ENCODE data around the gene DUS4L.

Gene DUS4L

GRCh38 chr7:107596881-107597581 lies 33.3 kb downstream of the DUS4L start:
- Mint-ChIP-seq H3K27me3 (no peaks in the 10 kb centered on the region), H3K4me1 (no peaks in the 10 kb centered on the region), H3K9me3 (no peaks in the 10 kb centered on the region), H3K27ac (no peak overlapping the region), H3K4me3 (no peak overlapping the region)
- DNase-seq (no peak), ATAC-seq (no peak)

GRCh38 chr7:107597582-107597916 lies 33.8 kb downstream of the DUS4L start:
- H3K27me3 Mint-ChIP-seq, result no peaks in the 10 kb centered on the region
- no peak overlapping the region for H3K27ac Mint-ChIP-seq
- no peaks in the 10 kb centered on the region for H3K9me3 Mint-ChIP-seq

GRCh38 chr7:107597953-107598352 lies 34.2 kb downstream of the DUS4L start:
- H3K27ac Mint-ChIP-seq, result no peak overlapping the region
- no peaks in the 10 kb centered on the region for H3K9me3 Mint-ChIP-seq
- no peak for ATAC-seq
- DNase-seq, result no peak
- no peaks in the 10 kb centered on the region for H3K27me3 Mint-ChIP-seq
- no peak overlapping the region for H3K4me3 Mint-ChIP-seq
- H3K4me1 Mint-ChIP-seq, result no peaks in the 10 kb centered on the region

More at GRCh38 chr7:107597582-107597916, 33.8 kb downstream of the DUS4L start:
- no peak for ATAC-seq
- no peak for DNase-seq
- no peak overlapping the region for H3K4me3 Mint-ChIP-seq
- no peaks in the 10 kb centered on the region for H3K4me1 Mint-ChIP-seq

GRCh38 chr7:107599262-107599661 lies 35.5 kb downstream of the DUS4L start:
- no peaks in the 10 kb centered on the region for H3K27me3 Mint-ChIP-seq
- no peak for DNase-seq
- no peak overlapping the region for H3K27ac Mint-ChIP-seq
- H3K4me3 Mint-ChIP-seq, result no peak overlapping the region
- ATAC-seq, result no peak
- no peaks in the 10 kb centered on the region for H3K9me3 Mint-ChIP-seq
- H3K4me1 Mint-ChIP-seq, result no peaks in the 10 kb centered on the region

GRCh38 chr7:107600816-107601215 lies 37.0 kb downstream of the DUS4L start:
- H3K27ac Mint-ChIP-seq, result no peak overlapping the region
- H3K9me3 Mint-ChIP-seq, result no peaks in the 10 kb centered on the region
- ATAC-seq (no peak), DNase-seq (no peak)
- no peaks in the 10 kb centered on the region for H3K27me3 Mint-ChIP-seq
- no peaks in the 10 kb centered on the region for H3K4me1 Mint-ChIP-seq
- H3K4me3 Mint-ChIP-seq, result no peak overlapping the region

GRCh38 chr7:107605218-107605815 lies 41.5 kb downstream of the DUS4L start:
- Mint-ChIP-seq H3K4me1 (no peaks in the 10 kb centered on the region), H3K4me3 (no peak overlapping the region), H3K27ac (no peak overlapping the region), H3K27me3 (no peaks in the 10 kb centered on the region), H3K9me3 (no peaks in the 10 kb centered on the region)
- DNase-seq (no peak), ATAC-seq (no peak)

- Mint-ChIP-seq H3K27me3 (no peaks in the 10 kb centered on the region), H3K27ac (no peak overlapping the region), H3K4me3 (no peak overlapping the region), H3K9me3 (no peaks in the 10 kb centered on the region), H3K4me1 (no peaks in the 10 kb centered on the region)
- ATAC-seq (no peak), DNase-seq (no peak)
Observed at GRCh38 chr7:107606303-107606702, 42.5 kb downstream of the DUS4L start.

GRCh38 chr7:107609811-107610261 lies 46.1 kb downstream of the DUS4L start:
- ATAC-seq (no peak), DNase-seq (no peak)
- H3K4me1 Mint-ChIP-seq, result no peaks in the 10 kb centered on the region
- H3K27me3 Mint-ChIP-seq, result no peaks in the 10 kb centered on the region
- no peak overlapping the region for H3K4me3 Mint-ChIP-seq
- no peak overlapping the region for H3K27ac Mint-ChIP-seq
- H3K9me3 Mint-ChIP-seq, result no peaks in the 10 kb centered on the region

GRCh38 chr7:107610323-107610722 lies 46.6 kb downstream of the DUS4L start:
- H3K4me1 Mint-ChIP-seq, result no peaks in the 10 kb centered on the region
- H3K4me3 Mint-ChIP-seq, result no peak overlapping the region
- DNase-seq (no peak), ATAC-seq (no peak)
- no peaks in the 10 kb centered on the region for H3K9me3 Mint-ChIP-seq
- no peak overlapping the region for H3K27ac Mint-ChIP-seq
- no peaks in the 10 kb centered on the region for H3K27me3 Mint-ChIP-seq

- no peak for DNase-seq
- Mint-ChIP-seq H3K9me3 (no peaks in the 10 kb centered on the region), H3K27ac (no peak overlapping the region), H3K4me3 (no peak overlapping the region), H3K27me3 (no peaks in the 10 kb centered on the region), H3K4me1 (no peaks in the 10 kb centered on the region)
- ATAC-seq, result no peak
Observed at GRCh38 chr7:107613439-107613838, 49.7 kb downstream of the DUS4L start.

- no peak overlapping the region for H3K27ac Mint-ChIP-seq
- no peaks in the 10 kb centered on the region for H3K27me3 Mint-ChIP-seq
- ATAC-seq, result no peak
Observed at GRCh38 chr7:107613948-107614347, 50.2 kb downstream of the DUS4L start.

GRCh38 chr7:107614425-107614824 lies 50.7 kb downstream of the DUS4L start:
- Mint-ChIP-seq H3K4me3 (no peak overlapping the region), H3K27me3 (no peaks in the 10 kb centered on the region), H3K27ac (no peak overlapping the region), H3K4me1 (no peaks in the 10 kb centered on the region), H3K9me3 (no peaks in the 10 kb centered on the region)
- DNase-seq (no peak), ATAC-seq (no peak)

More at GRCh38 chr7:107613948-107614347, 50.2 kb downstream of the DUS4L start:
- H3K4me3 Mint-ChIP-seq, result no peak overlapping the region
- DNase-seq, result no peak
- H3K4me1 Mint-ChIP-seq, result no peaks in the 10 kb centered on the region
- H3K9me3 Mint-ChIP-seq, result no peaks in the 10 kb centered on the region

GRCh38 chr7:107615910-107616680 lies 52.3 kb downstream of the DUS4L start:
- Mint-ChIP-seq H3K9me3 (no peaks in the 10 kb centered on the region), H3K4me3 (no peak overlapping the region), H3K27me3 (no peaks in the 10 kb centered on the region), H3K4me1 (no peaks in the 10 kb centered on the region), H3K27ac (peak overlapping the region in 1 of 2 donors; percentile 29)
- DNase-seq, result no peak
- no peak for ATAC-seq

- H3K27ac Mint-ChIP-seq, result no peak overlapping the region
- DNase-seq (no peak), ATAC-seq (peak; percentile 61)
- H3K4me1 Mint-ChIP-seq, result no peaks in the 10 kb centered on the region
- no peak overlapping the region for H3K4me3 Mint-ChIP-seq
- H3K27me3 Mint-ChIP-seq, result no peaks in the 10 kb centered on the region
- H3K9me3 Mint-ChIP-seq, result no peaks in the 10 kb centered on the region
Observed at GRCh38 chr7:107622429-107622828, 58.7 kb downstream of the DUS4L start.

- Mint-ChIP-seq H3K27me3 (no peaks in the 10 kb centered on the region), H3K27ac (no peak overlapping the region), H3K4me3 (no peak overlapping the region), H3K4me1 (peaks cover under 1% of the 10 kb centered on the region), H3K9me3 (no peaks in the 10 kb centered on the region)
- ATAC-seq (no peak), DNase-seq (no peak)
Observed at GRCh38 chr7:107622894-107623293, 59.1 kb downstream of the DUS4L start.

GRCh38 chr7:107627002-107627401 lies 63.2 kb downstream of the DUS4L start:
- Mint-ChIP-seq H3K9me3 (no peaks in the 10 kb centered on the region), H3K4me3 (no peak overlapping the region), H3K27ac (no peak overlapping the region), H3K27me3 (no peaks in the 10 kb centered on the region), H3K4me1 (peaks cover 12% of the 10 kb centered on the region)
- no peak for ATAC-seq
- no peak for DNase-seq
